HAP-1 (cell line): ENCODE measurements around the gene SDCCAG8.
"Not testable (repeated sequence)": the region's sequence is repeated elsewhere in the genome, so short reads cannot be mapped to it uniquely, and the experiment has no call there.

Source experiments
- DNase-seq, 2 experiments: peaks; one replicate each; pipeline ENCODE4 v3.0.0-alpha.2; 2016 to 2020; ENCODE audit warnings: low spot score in 2 of 2
- H3K27me3 ChIP-seq: fragments of 250-450 bp; sonication (Bioruptor Pico); 2 replicates; pipeline ENCODE4 v1.5.1; 2020; ENCODE audit warnings: low read depth, mild to moderate bottlenecking, moderate library complexity
- H3K36me3 ChIP-seq: fragments of 250-450 bp; sonication (Bioruptor Pico); replicated peaks from 2 replicates; pipeline ENCODE4 v1.5.1; 2020; ENCODE audit warnings: mild to moderate bottlenecking
- H3K4me1 ChIP-seq: fragments of 250-450 bp; sonication (Bioruptor Pico); 2 replicates; pipeline ENCODE4 v1.5.1; 2020; ENCODE audit warnings: mild to moderate bottlenecking
- H3K4me3 ChIP-seq: fragments of 250-450 bp; sonication (Bioruptor Pico); 2 replicates; pipeline ENCODE4 v1.5.1; 2020; ENCODE audit warnings: mild to moderate bottlenecking, moderate library complexity
- H3K9me3 ChIP-seq: fragments of 250-450 bp; sonication (Bioruptor Pico); 2 replicates; pipeline ENCODE4 v1.5.1; 2020; ENCODE audit warnings: mild to moderate bottlenecking, moderate library complexity
- in situ Hi-C: fragments of 300-500 bp; cut with MboI; formaldehyde crosslinking; loops from 3 replicates; pipeline ENCODE4 v1.14.3; 2020; ENCODE audit warnings: low sequenced_read_pairs, inconsistent platforms, mixed read lengths

The SDCCAG8 gene

GRCh38 chr1:243312952-243313634 lies 57.3 kb downstream of the SDCCAG8 start:
- Histone ChIP-seq H3K9me3 (no peaks in the 10 kb centered on the region), H3K4me1 (peaks cover 21% of the 10 kb centered on the region), H3K27me3 (no peaks in the 10 kb centered on the region), H3K36me3 (no peaks in the 10 kb centered on the region; the same call in 1 of the 2 replicates), H3K4me3 (no peak overlapping the region)
- no peak for DNase-seq
- in situ Hi-C loops: loop anchor here (25.0 kb wide), 1 partner anchor 851 kb away; no protein-coding TSS in a partner anchor

- Histone ChIP-seq H3K4me1 (peaks cover 21% of the 10 kb centered on the region), H3K36me3 (no peaks in the 10 kb centered on the region; the same call in 1 of the 2 replicates), H3K9me3 (no peaks in the 10 kb centered on the region), H3K27me3 (no peaks in the 10 kb centered on the region), H3K4me3 (no peak overlapping the region)
- in situ Hi-C loops: loop anchor here (25.0 kb wide), 1 partner anchor 852 kb away; no protein-coding TSS in a partner anchor
- no peak for DNase-seq
These were observed 58.0 kb downstream of the SDCCAG8 start for GRCh38 chr1:243313635-243314536.

DNA sequence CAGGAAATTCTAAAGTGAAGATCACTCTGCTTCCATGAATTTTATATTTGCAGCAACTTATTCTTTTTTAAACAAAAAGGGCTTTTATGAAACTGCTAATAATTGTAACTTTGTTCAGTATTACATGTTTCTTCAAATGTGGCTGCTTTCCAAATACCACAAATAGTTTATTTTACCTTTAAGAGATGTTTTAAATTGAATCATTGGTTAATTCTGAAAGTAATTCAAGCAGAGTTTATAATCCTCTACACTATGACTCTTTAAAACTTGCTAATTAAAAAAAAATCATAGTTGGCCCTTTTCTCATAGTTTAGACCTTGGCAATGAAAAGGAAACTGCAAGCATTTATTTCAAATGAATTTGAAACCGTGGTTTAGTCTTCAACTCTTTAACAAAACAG lies 59.6 kb downstream of the SDCCAG8 start:
- Histone ChIP-seq H3K4me3 (no peak overlapping the region), H3K36me3 (no peaks in the 10 kb centered on the region; the same call in 1 of the 2 replicates), H3K9me3 (no peaks in the 10 kb centered on the region), H3K27me3 (no peaks in the 10 kb centered on the region), H3K4me1 (peaks cover 21% of the 10 kb centered on the region)
- in situ Hi-C loops: loop anchor here (25.0 kb wide), 1 partner anchor 853 kb away; no protein-coding TSS in a partner anchor
- no peak for DNase-seq

- Histone ChIP-seq H3K36me3 (no peaks in the 10 kb centered on the region; the same call in 1 of the 2 replicates), H3K9me3 (no peaks in the 10 kb centered on the region), H3K4me1 (peaks cover 17% of the 10 kb centered on the region), H3K4me3 (no peak overlapping the region), H3K27me3 (no peaks in the 10 kb centered on the region)
- in situ Hi-C loops: loop anchor here (25.0 kb wide), 1 partner anchor 854 kb away; no protein-coding TSS in a partner anchor
- DNase-seq: no peak
These were observed 60.1 kb downstream of the SDCCAG8 start for GRCh38 chr1:243315893-243316292.

DNA sequence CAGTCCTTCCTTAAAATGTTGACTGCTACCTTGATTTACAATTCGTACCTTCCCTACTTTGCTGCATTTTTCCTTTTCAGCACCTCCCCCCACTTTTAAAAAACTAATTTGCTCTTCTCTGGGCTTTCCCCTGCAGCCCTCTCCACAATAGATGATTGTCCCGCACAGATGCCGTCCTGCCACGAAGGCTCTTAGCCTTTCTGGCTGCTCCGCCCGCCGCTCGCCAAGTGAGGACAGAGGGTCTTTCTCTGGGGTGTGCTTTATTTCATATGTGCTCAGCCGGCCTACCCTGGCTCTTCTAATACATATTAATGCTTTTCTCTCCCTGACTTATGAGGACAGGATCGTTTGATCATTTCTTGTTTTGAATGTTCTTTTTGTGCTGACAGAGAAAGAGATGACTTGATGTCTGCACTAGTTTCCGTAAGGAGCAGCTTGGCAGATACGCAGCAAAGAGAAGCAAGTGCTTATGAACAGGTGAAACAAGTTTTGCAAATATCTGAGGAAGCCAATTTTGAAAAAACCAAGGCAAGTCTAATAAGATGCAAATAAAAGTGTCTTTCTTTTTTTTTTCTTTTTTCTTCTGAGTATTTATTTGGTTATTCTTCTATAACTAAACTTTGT lies 60.6 kb downstream of the SDCCAG8 start:
- in situ Hi-C loops: loop anchor here (25.0 kb wide), 1 partner anchor 854 kb away; no protein-coding TSS in a partner anchor
- DNase-seq: peak in 1 of 2 experiments; percentile 33
- H3K36me3 ChIP-seq: no peaks in the 10 kb centered on the region; the same call in 1 of the 2 replicates

GRCh38 chr1:243320224-243320623 lies 64.4 kb downstream of the SDCCAG8 start:
- in situ Hi-C loops: loop anchor here (25.0 kb wide), 1 partner anchor 858 kb away; no protein-coding TSS in a partner anchor
- H3K4me3 ChIP-seq: no peak overlapping the region
- H3K9me3 ChIP-seq: no peaks in the 10 kb centered on the region
- H3K4me1 ChIP-seq: peaks cover 10% of the 10 kb centered on the region
- no peaks in the 10 kb centered on the region for H3K27me3 ChIP-seq
- DNase-seq: no peak
- no peaks in the 10 kb centered on the region; the same call in 1 of the 2 replicates for H3K36me3 ChIP-seq

More for the DNA sequence above, 60.6 kb downstream of the SDCCAG8 start:
- H3K9me3 ChIP-seq: no peaks in the 10 kb centered on the region
- H3K27me3 ChIP-seq: no peaks in the 10 kb centered on the region
- no peak overlapping the region for H3K4me3 ChIP-seq
- peaks cover 13% of the 10 kb centered on the region for H3K4me1 ChIP-seq

- in situ Hi-C loops: loop anchor here (25.0 kb wide), 1 partner anchor 860 kb away; no protein-coding TSS in a partner anchor
- H3K9me3 ChIP-seq: no peaks in the 10 kb centered on the region
- DNase-seq: no peak
- no peak overlapping the region for H3K4me3 ChIP-seq
- no peaks in the 10 kb centered on the region for H3K27me3 ChIP-seq
- no peaks in the 10 kb centered on the region for H3K4me1 ChIP-seq
- no peaks in the 10 kb centered on the region; the same call in 1 of the 2 replicates for H3K36me3 ChIP-seq
These were observed 66.5 kb downstream of the SDCCAG8 start for GRCh38 chr1:243322326-243322725.

- DNase-seq: no peak
- H3K4me3 ChIP-seq: no peak overlapping the region
- no peaks in the 10 kb centered on the region for H3K9me3 ChIP-seq
- no peaks in the 10 kb centered on the region for H3K27me3 ChIP-seq
- no peaks in the 10 kb centered on the region for H3K36me3 ChIP-seq
- in situ Hi-C loops: loop anchor here (25.0 kb wide), 1 partner anchor 861 kb away; no protein-coding TSS in a partner anchor
- no peaks in the 10 kb centered on the region for H3K4me1 ChIP-seq
These were observed 67.7 kb downstream of the SDCCAG8 start for GRCh38 chr1:243323491-243323890.

GRCh38 chr1:243325305-243325890 lies 69.6 kb downstream of the SDCCAG8 start:
- H3K9me3 ChIP-seq: no peaks in the 10 kb centered on the region
- no peak overlapping the region for H3K4me3 ChIP-seq
- H3K27me3 ChIP-seq: no peaks in the 10 kb centered on the region
- no peaks in the 10 kb centered on the region for H3K4me1 ChIP-seq
- in situ Hi-C loops: no loop called here
- H3K36me3 ChIP-seq: no peaks in the 10 kb centered on the region
- DNase-seq: peak; percentile 42 to 44

DNA sequence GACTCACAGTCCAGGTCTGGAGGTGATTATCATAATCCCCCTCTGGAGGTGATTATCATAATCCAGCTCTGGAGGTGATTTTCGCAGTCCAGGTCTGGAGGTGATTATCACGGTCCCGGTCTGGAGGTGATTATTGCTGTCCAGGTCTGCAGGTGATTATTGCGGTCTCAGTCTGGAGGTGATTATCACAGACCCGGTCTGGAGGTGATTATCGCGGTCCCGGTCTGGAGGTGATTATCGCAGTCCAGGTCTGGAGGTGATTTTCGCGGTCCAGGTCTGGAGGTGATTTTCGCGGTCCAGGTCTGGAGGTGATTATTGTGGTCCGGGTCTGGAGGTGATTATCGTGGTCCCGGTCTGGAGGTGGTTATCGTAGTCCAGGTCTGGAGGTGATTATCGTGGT lies 76.6 kb downstream of the SDCCAG8 start:
- Histone ChIP-seq H3K36me3 (no peaks in the 10 kb centered on the region; the same call in 1 of the 2 replicates), H3K4me3 (no peak overlapping the region), H3K9me3 (no peaks in the 10 kb centered on the region), H3K27me3 (no peaks in the 10 kb centered on the region), H3K4me1 (peaks cover 8% of the 10 kb centered on the region)
- in situ Hi-C loops: no loop called here
- no peak for DNase-seq

GRCh38 chr1:243335292-243335691 lies 79.5 kb downstream of the SDCCAG8 start:
- DNase-seq: peak in 1 of 2 experiments; percentile 16
- H3K4me1 ChIP-seq: peaks cover 8% of the 10 kb centered on the region
- H3K27me3 ChIP-seq: no peaks in the 10 kb centered on the region
- in situ Hi-C loops: no loop called here
- no peaks in the 10 kb centered on the region; the same call in 1 of the 2 replicates for H3K36me3 ChIP-seq
- no peak overlapping the region for H3K4me3 ChIP-seq
- no peaks in the 10 kb centered on the region for H3K9me3 ChIP-seq

GRCh38 chr1:243336163-243336562 lies 80.3 kb downstream of the SDCCAG8 start:
- H3K4me3 ChIP-seq: no peak overlapping the region
- in situ Hi-C loops: no loop called here
- H3K9me3 ChIP-seq: no peaks in the 10 kb centered on the region
- H3K4me1 ChIP-seq: peaks cover 8% of the 10 kb centered on the region
- no peaks in the 10 kb centered on the region; the same call in 1 of the 2 replicates for H3K36me3 ChIP-seq
- DNase-seq: no peak
- H3K27me3 ChIP-seq: no peaks in the 10 kb centered on the region

GRCh38 chr1:243338848-243339247 lies 83.0 kb downstream of the SDCCAG8 start:
- not testable (repeated sequence) for DNase-seq, H3K36me3 ChIP-seq, H3K4me1 ChIP-seq

More at GRCh38 chr1:243338848-243339247, 83.0 kb downstream of the SDCCAG8 start:
- H3K9me3 ChIP-seq, in situ Hi-C loops, H3K27me3 ChIP-seq, H3K4me3 ChIP-seq: not testable (repeated sequence)
